Measurements from ENCODE around the gene DHX15. TPM values are rescaled to one million over a fixed set of nuclear protein-coding genes. Genes with fewer than 3 reads are reported as not detected.
A peak's percentile ranks its signal among the peaks of the same experiment; 100 is the strongest.

The DHX15 gene
- total and polyA plus RNA-seq, 2 of the 13 experiments (the other 11 are each of a cell fraction or from before 2014, with no cell fraction given) = 92.9 to 165 TPM

- TF ChIP-seq NCOA1 (CRISPR knock-in tag; IDR thresholded peaks at IDR 0.05) (0 out of 2 replicates have a peak, but pooled peaks have one; percentile 55), ZZZ3 (CRISPR knock-in tag; IDR thresholded peaks at IDR 0.05; ENCODE audit: borderline replicate concordance) (peak; percentile 29; the same call in 1 of the 2 replicates), TCF7L2 (IDR thresholded peaks at IDR 0.05; ENCODE audit: low read depth, low read length) (no peak), ZFP36L1 (CRISPR knock-in tag; IDR thresholded peaks at IDR 0.05) (peak; percentile 78; the same call in 1 of the 2 replicates), REXO4 (CRISPR knock-in tag; IDR thresholded peaks at IDR 0.05; ENCODE audit: borderline replicate concordance) (peak; percentile 26; the same call in 1 of the 2 replicates), ZNF605 (CRISPR knock-in tag; IDR thresholded peaks at IDR 0.05) (peak; percentile 69; the same call in 1 of the 2 replicates), NPAS2 (CRISPR knock-in tag; IDR thresholded peaks at IDR 0.05; ENCODE audit: borderline replicate concordance) (no peak), ZNF274 (CRISPR knock-in tag; IDR thresholded peaks at IDR 0.05) (0 out of 2 replicates have a peak, but pooled peaks have one; percentile 46), KAT8 (CRISPR knock-in tag; IDR thresholded peaks at IDR 0.05) (peak; percentile 84), ZKSCAN1 (IDR thresholded peaks at IDR 0.05; ENCODE audit: low read length) (no peak), ZNF572 (CRISPR knock-in tag; IDR thresholded peaks at IDR 0.05) (peak; percentile 72; the same call in 1 of the 2 replicates), HNF4G (IDR thresholded peaks at IDR 0.05; ENCODE audit: borderline replicate concordance, low read depth, low read length) (no peak), HNF4G (CRISPR knock-in tag; IDR thresholded peaks at IDR 0.05; ENCODE audit: borderline replicate concordance, low read depth) (no peak), ZNF337 (CRISPR knock-in tag; IDR thresholded peaks at IDR 0.05; ENCODE audit: borderline replicate concordance, low read depth) (no peak), TFDP2 (CRISPR knock-in tag; IDR thresholded peaks at IDR 0.05) (peak; percentile 95), GMEB1 (CRISPR knock-in tag; IDR thresholded peaks at IDR 0.05; ENCODE audit: borderline replicate concordance) (peak; percentile 99), ATF7 (IDR thresholded peaks at IDR 0.05) (no peak), ATF7 (CRISPR knock-in tag; IDR thresholded peaks at IDR 0.05) (0 out of 2 replicates have a peak, but pooled peaks have one; percentile 6), ZNF275 (CRISPR knock-in tag; IDR thresholded peaks at IDR 0.05; ENCODE audit: borderline replicate concordance) (peak; percentile 74), ZNF616 (CRISPR knock-in tag; IDR thresholded peaks at IDR 0.05; ENCODE audit: low read depth) (0 out of 2 replicates have a peak, but pooled peaks have one; percentile 3), ZNF713 (CRISPR knock-in tag; IDR thresholded peaks at IDR 0.05) (0 out of 2 replicates have a peak, but pooled peaks have one; percentile 51), RXRA (CRISPR knock-in tag; IDR thresholded peaks at IDR 0.05) (0 out of 2 replicates have a peak, but pooled peaks have one; percentile 40), MEIS2 (CRISPR knock-in tag; IDR thresholded peaks at IDR 0.05) (peak; percentile 52; the same call in 1 of the 2 replicates), ISL2 (CRISPR knock-in tag; IDR thresholded peaks at IDR 0.05) (peak; percentile 29; the same call in 1 of the 2 replicates), SIN3A (IDR thresholded peaks at IDR 0.05; ENCODE audit: borderline replicate concordance, low read depth, low read length) (peak; percentile 59; the same call in 1 of the 2 replicates), THAP7 (CRISPR knock-in tag; IDR thresholded peaks at IDR 0.05) (peak; percentile 78; the same call in 1 of the 2 replicates), RFXANK (CRISPR knock-in tag; IDR thresholded peaks at IDR 0.05) (no peak)
These were observed at the start of gene DHX15 (continued) for GRCh38 chr4:24584211-24584850.

Data from HepG2 (cell line).